GM13977 (cell line): Measurements from ENCODE around the gene RPAIN.

ENCODE experiments used
- DNase-seq: peaks from one replicate; pipeline ENCODE4 v3.0.0; 2012; ENCODE audit warnings: low spot score
- CTCF ChIP-seq: IDR thresholded peaks from 2 replicates; pipeline ENCODE4 v1.5.1; 2012; ENCODE audit warnings: mild to moderate bottlenecking, control low read depth; ENCODE audit not compliant: insufficient read depth; ENCODE audit errors: extremely low read depth, missing control alignments
- in situ Hi-C: fragments of 300-500 bp; cut with MboI; formaldehyde crosslinking; loops from one replicate; pipeline ENCODE4 v1.12.0; 2022; ENCODE audit warnings: low sequenced_read_pairs, low pct_unique_long_range_greater_than_20kb, mixed read lengths, inconsistent platforms; ENCODE audit not compliant: unreplicated experiment

Gene RPAIN

GRCh38 chr17:5478992-5479391, 59.0 kb downstream of the RPAIN start:
- in situ Hi-C loops, result no loop called here
- TF ChIP-seq CTCF, result no peak
- no peak for DNase-seq

- no peak for TF ChIP-seq CTCF
- no peak for DNase-seq
- in situ Hi-C loops, result no loop called here
These were observed 61.0 kb downstream of the RPAIN start for GRCh38 chr17:5480962-5481361.

GRCh38 chr17:5481451-5481850, 61.5 kb downstream of the RPAIN start:
- TF ChIP-seq CTCF, result no peak
- DNase-seq, result no peak
- in situ Hi-C loops, result no loop called here
